GM04504 (cell line): ENCODE results near the gene HNMT.

Experiments
- DNase-seq: peaks from one replicate; pipeline ENCODE4 v3.0.0-alpha.2; 2012; ENCODE audit warnings: low read depth

The HNMT gene

DNA sequence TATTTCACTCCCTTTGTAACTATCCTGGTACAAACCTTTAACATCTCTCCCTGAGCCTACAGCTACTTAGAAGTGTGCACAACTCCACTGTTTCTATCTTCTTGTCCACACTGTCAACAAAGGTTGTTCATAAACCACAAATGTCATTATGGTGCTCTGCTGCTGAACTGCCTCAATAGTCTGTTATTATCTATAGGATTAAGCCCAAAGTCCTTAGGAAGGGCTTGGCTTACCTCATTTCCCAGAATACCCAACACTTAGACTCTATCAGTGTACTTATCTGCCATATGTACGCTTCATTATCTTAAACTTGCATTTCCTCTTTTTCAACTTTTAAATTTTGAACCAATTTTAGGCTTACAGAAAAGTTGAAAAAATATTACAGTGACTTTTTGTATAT lies 94.2 kb downstream of the HNMT start:
- DNase-seq = no peak

DNA sequence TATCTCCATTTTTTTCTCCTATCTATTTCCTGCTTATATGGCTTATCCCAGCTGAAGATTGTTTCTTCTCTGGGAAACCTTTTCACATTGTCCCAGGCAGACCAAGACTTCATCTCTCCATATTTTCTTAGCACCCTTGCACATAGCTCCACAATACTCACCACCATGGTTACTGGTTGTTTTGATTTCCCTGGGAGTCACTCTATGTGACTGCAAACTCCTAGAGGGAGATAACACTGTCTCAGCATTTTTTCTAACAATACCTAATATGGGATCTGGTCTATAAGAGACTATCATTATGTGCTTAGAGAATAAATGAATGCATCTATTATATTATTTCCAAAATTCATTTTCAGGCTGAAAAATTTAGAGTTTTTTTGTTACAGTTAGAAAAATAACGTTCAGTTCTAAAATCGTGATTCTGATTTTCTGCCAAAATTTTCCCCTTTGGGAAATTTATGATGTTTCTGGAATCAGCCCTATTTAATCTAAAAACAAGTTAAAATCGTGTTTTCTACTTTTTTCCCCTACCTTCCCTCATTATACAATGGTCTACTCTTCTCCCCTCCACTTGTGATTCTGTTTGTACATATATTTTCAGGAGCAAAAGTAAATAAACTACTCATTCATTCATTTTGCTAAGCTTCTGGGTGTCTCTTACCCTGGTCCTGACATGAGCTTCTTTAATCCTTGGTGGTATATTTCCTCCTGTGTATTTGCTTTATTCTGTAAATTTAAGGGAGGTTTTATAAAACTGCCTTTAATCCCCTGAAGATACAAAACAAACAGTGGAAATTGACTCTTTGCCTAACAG lies 95.4 kb downstream of the HNMT start:
- DNase-seq = no peak

DNA sequence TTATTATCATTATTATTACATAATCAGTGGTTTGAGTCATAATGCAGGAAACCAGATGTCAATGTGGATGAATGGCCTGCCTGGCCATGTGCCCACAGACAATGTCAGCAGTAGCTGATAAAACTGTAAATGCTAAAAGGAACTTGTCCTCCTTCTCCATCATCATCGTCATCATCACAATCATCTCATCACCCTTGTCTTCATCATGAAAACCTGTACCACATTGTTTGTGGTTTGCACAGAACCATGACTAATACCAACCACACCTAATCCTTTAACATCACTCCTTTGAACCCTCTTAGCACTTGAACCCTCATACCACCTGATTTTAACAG lies 96.0 kb downstream of the HNMT start:
- peak; percentile 48 for DNase-seq

DNA sequence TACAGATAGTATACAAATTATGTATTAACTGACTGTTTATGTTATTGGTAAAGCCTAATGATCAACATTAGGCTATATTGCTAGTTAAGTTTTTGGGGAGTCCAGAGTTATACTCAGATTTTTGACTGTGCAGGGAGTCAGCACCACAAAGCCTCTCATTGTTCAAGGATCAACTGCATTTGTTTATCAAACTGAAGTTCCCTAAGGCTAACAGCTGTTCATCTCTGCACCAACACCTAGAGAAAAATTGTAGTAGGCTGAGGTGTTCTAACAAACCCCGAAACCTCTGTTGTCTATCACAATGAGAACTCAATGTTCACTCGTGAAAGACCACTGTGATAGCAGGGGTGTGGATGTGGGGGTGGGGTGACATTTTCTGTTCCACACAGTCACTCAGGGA lies 97.7 kb downstream of the HNMT start:
- DNase-seq = no peak

DNA sequence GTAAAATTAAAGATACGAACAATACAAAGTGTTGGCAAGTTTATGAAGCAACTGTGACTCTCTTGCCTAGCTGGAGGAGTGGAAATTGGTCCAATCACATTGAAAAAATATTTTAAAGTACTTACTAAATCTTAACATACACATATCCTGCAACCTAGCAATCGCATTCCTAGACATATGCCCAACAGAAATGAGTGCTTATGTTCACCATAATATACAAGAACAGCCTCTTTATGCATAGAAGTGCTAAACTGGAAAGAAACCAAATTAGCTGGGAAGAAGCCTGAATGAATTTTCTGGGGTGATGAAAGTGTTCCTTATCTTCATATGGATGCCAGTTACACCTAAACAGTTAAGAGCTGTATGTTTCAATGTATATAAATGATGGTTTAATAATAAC lies 98.9 kb downstream of the HNMT start:
- DNase-seq = no peak
